RWPE1 (cell line): ENCODE data around the gene CXCR4.

Experiments used
- CTCF ChIA-PET: fragments of 350-600 bp; sonication (Branson Sonifier 250); formaldehyde crosslinking; extraction: SDS; loops from one replicate; lab custom pipeline; 2021; lab: Yijun Ruan, JAX
- POLR2A ChIA-PET: fragments of 400-600 bp; formaldehyde crosslinking; extraction: SDS; loops from one replicate; lab custom pipeline; 2020; ENCODE audit warnings: antibody characterized with exemption; ENCODE audit not compliant: low non-redundant PET; lab: Yijun Ruan, JAX
- DNase-seq: peaks from one replicate; pipeline ENCODE4 v3.0.0; 2012; ENCODE audit warnings: low spot score
- H3K27ac ChIP-seq: fragments of 450-650 bp; 2 replicates; pipeline ENCODE4 v1.5.1; 2017
- CTCF ChIP-seq: fragments of 450-650 bp; conservative IDR thresholded peaks from 2 replicates; pipeline ENCODE4 v1.5.1; 2017; ENCODE audit warnings: low read depth, mild to moderate bottlenecking

CXCR4 gene

DNA sequence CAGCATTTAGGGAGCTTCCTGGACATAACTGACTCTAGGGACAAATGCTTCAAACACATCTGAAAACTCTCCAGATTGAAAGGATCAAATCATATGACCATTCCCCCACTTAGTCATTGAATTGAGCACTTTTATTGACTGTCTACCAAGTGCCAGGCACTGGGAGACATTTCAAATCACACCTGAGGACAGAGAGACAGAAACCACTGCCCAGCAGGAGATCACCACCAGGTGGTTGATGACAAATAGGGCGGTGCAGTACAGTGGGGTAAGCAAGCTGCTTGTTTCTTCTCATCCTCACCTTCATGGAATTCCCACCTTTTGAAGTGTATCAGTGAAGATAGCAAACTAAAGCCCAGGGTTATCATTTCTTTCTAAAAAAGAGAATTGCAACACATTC is 19.0 kb upstream of the CXCR4 start:
- POLR2A ChIA-PET, result no interaction called here
- CTCF ChIA-PET, result interaction anchor here (0.6 to 1.4 kb wide), 2 partner anchors 12 to 222 kb away, joined by 4 read pairs; no protein-coding TSS in a partner anchor
- no peak for TF ChIP-seq CTCF
- no peak overlapping the region for H3K27ac ChIP-seq
- DNase-seq, result no peak

DNA sequence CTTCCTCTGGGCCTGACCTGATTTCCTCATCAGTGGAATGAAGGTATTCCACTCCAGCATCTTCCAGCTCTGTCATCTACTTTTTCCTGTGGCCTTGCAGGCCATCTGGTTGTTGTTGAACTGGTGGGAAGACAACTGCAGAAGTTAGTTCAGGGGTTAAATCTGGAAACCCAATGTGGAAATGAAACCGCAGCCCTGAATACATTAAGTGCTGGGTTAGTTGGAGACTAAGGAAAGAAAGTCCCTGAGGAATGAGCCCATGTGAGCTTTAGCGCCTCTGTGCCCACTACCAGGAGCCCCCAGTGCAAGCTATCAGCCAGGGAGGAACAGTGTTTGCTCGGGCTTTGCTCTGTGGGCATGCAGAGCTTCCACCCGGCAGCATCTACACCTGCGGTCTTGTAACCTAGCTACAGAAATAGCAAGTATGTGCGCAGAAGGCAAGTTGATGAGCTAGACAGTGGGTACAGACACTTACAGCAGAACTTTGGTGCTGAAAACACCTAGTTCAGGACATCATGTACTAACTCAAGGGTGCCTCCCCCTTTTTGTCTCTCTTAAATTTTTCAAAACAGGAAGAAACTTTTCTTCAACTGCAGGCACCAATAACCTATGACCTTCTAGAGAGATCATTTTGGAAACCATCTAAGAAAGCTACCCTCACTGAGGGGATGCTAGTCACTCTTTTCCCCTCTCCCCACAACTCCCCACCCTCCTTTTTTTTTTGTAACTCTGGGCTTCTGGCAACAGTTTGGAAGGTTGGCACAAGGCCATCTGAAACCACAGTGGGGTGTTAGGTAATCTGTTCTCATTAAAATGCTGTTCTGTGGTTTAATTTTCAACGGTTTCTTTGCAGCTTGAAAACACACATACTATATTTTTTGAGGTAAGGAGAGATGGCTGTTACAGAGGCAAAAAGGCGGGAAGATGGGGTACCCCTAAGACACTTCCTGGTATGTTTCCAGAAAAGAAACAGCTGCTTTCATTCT is 18.3 kb upstream of the CXCR4 start:
- CTCF ChIA-PET, result interaction anchor here (0.6 to 1.4 kb wide), 4 partner anchors 10 to 221 kb away, joined by 3 to 4 read pairs (median 4); no protein-coding TSS in a partner anchor
- POLR2A ChIA-PET, result interaction anchor here (0.6 kb wide), 1 partner anchor 183 kb away, joined by 5 read pairs; no protein-coding TSS in a partner anchor
- H3K27ac ChIP-seq, result no peak overlapping the region
- no peak for DNase-seq
- TF ChIP-seq CTCF, result no peak

- ChIA-PET CTCF (interaction anchor here (1.4 kb wide), 1 partner anchor 11 kb away, joined by 4 read pairs; no protein-coding TSS in a partner anchor), POLR2A (no interaction called here)
- no peak overlapping the region for H3K27ac ChIP-seq
- no peak for TF ChIP-seq CTCF
- no peak for DNase-seq
Observed at GRCh38 chr2:136135462-136135861, 17.5 kb upstream of the CXCR4 start.

GRCh38 chr2:136134126-136134525 is 16.2 kb upstream of the CXCR4 start:
- POLR2A ChIA-PET, result no interaction called here
- TF ChIP-seq CTCF, result no peak
- H3K27ac ChIP-seq, result no peak overlapping the region
- CTCF ChIA-PET, result interaction anchor here (0.6 kb wide), 1 partner anchor 394 kb away, joined by 3 read pairs; no protein-coding TSS in a partner anchor
- DNase-seq, result no peak

- ChIA-PET CTCF (interaction anchor here (0.6 kb wide), 1 partner anchor 395 kb away, joined by 3 read pairs; no protein-coding TSS in a partner anchor), POLR2A (no interaction called here)
- no peak for DNase-seq
- H3K27ac ChIP-seq, result no peak overlapping the region
- no peak for TF ChIP-seq CTCF
Observed at GRCh38 chr2:136133586-136133985, 15.6 kb upstream of the CXCR4 start.

DNA sequence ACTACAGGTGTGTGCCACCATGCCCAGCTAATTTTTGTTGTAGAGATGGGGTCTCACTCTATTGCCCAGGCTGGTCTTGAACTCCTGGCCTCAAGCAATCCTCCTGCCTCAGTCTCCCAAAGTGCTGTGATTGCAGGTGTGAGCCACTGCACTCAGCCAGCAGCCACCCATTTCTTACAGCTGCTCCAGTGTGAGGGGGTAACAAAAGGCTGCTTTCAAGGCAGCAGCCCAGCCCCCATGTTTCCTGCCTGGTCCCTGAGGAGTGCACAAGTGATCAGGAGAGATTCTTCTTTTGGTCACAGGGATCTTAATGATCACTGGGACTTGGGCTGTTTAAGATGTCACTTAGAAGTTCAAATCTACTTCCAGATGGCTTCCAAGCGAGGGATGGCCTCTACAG is 15.2 kb upstream of the CXCR4 start:
- DNase-seq, result no peak
- no peak overlapping the region for H3K27ac ChIP-seq
- ChIA-PET POLR2A (no interaction called here), CTCF (no interaction called here)
- no peak for TF ChIP-seq CTCF
